Testis (tissue), 2 donors: ENCODE measurements around the gene FBXL12.

Experiments used
- CTCF ChIP-seq, 3 experiments: fragments of 450-650 bp in 2 of 3; fragments of 200-600 bp in 1 of 3; sonication (generic) in 1 of 3; IDR thresholded peaks; one replicate each; pipeline ENCODE4 v1.5.1; 2016 to 2019; ENCODE audit warnings: antibody characterized with exemption in 3 of 3, mild to moderate bottlenecking in 2 of 3, moderate library complexity in 1 of 3
- POLR2A ChIP-seq: fragments of 450-650 bp; IDR thresholded peaks from one replicate; pipeline ENCODE4 v1.6.1; 2017; ENCODE audit warnings: antibody characterized with exemption, mild to moderate bottlenecking, moderate library complexity

- no peak for TF ChIP-seq CTCF (IDR thresholded peaks at IDR 0.05)
- no peak for TF ChIP-seq POLR2A
Observed at GRCh38 chr19:9838324-9838723, 19.4 kb upstream of the FBXL12 start.
